C4-2B (cell line): ENCODE data around the gene KTN1.

Experiments used
- H3K27ac ChIP-seq: fragments of 450-650 bp; 2 replicates; pipeline ENCODE4 v1.5.1; 2017
- CTCF ChIP-seq: fragments of 450-650 bp; conservative IDR thresholded peaks from 2 replicates; pipeline ENCODE4 v1.5.1; 2017; ENCODE audit warnings: mild to moderate bottlenecking
- ZFX ChIP-seq: fragments of 450-650 bp; IDR thresholded peaks from 2 replicates; pipeline ENCODE4 v1.6.1; 2017

KTN1 gene

GRCh38 chr14:55717621-55718020 is 137.6 kb downstream of the KTN1 start:
- TF ChIP-seq ZFX (no peak), CTCF (no peak)
- H3K27ac ChIP-seq = no peak overlapping the region

DNA sequence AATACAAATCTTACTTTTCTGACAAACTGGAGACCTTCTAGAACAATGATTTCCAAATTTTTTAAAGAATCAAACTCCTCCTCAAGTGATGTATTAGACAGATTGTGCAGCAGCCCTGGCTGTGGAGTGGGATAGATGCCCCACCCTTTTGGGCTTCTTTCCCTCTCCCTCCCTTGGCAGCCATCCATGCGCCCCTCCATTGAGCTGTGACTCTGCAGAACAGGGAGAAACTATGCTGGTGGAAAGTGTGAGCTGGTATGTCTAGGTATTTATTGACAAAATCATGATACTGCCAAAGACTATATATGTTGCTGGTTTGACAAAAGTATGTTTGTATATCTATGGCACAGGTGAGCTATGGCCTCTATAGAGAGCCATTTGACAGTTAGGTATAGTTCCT is 138.5 kb downstream of the KTN1 start:
- no peak overlapping the region for H3K27ac ChIP-seq

GRCh38 chr14:55720796-55721195 is 140.8 kb downstream of the KTN1 start:
- TF ChIP-seq ZFX = no peak

More for the DNA sequence above, 138.5 kb downstream of the KTN1 start:
- no peak for TF ChIP-seq ZFX
- TF ChIP-seq CTCF = no peak

GRCh38 chr14:55721353-55721752 is 141.3 kb downstream of the KTN1 start:
- no peak overlapping the region for H3K27ac ChIP-seq
- TF ChIP-seq CTCF (no peak), ZFX (no peak)

More at GRCh38 chr14:55720796-55721195, 140.8 kb downstream of the KTN1 start:
- H3K27ac ChIP-seq = no peak overlapping the region

- no peak overlapping the region for H3K27ac ChIP-seq
- TF ChIP-seq ZFX (no peak), CTCF (no peak)
These were observed 142.0 kb downstream of the KTN1 start for GRCh38 chr14:55722054-55722453.

DNA sequence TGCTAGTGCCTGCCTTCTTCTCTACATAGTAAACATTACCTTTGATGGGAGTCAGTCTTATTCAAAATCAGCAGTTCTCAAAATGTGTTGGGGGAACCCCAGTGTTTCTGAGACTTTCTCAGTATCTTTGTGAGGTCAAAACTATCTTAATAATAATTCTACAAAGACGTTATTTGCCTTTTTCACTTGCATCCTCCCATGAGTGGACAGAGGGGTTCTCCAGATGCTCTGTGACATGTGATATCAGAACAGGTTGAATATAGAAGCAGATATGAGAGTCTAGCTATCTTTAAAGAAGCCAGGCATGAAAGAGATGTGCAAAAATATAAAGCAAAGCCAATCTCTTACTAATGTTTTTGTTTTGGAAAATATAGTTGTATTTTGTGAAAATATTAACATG is 144.7 kb downstream of the KTN1 start:
- no peak overlapping the region for H3K27ac ChIP-seq
- TF ChIP-seq ZFX = no peak

- TF ChIP-seq ZFX (no peak), CTCF (no peak)
- peak overlapping the region; percentile 13; the same call in 1 of the 2 replicates for H3K27ac ChIP-seq
These were observed 150.7 kb downstream of the KTN1 start for GRCh38 chr14:55730592-55731310.

DNA sequence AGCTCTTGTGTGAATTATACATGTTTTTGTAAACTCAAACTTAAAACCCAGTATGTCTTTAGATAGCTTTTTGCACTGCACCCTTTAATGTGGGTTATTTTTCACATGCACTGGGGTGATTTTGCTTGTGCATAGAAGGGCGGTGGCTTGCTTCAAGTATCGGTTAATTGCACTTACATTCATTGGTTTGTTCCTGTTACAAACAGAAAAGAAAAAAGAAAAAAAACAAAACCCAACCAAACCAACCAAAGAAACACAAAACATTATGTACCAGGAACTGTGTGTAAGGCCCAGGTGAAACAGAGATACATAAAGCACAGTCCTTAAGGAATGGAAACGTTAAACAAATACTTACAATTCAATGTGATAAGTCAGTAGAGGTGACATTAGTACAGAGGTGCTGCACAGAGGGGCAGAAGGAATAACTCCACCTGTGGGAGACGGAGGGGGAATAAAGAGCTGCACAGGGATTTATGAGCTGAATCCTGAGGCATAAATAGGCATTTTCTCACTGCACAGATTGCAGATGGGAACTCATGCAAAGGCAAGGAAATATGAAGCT is 151.4 kb downstream of the KTN1 start:
- no peak overlapping the region; the same call in 1 of the 2 replicates for H3K27ac ChIP-seq
- TF ChIP-seq CTCF = no peak
- no peak for TF ChIP-seq ZFX
